ENCODE measurements around the gene MLH3.

- TF ChIP-seq CTCF (IDR thresholded peaks at IDR 0.05; ENCODE audit: low read depth, low read length): no peak
- TF ChIP-seq POLR2A (IDR thresholded peaks at IDR 0.05; ENCODE audit: extremely low read depth, insufficient read length): no peak
- TF ChIP-seq MAX (IDR thresholded peaks at IDR 0.05; ENCODE audit: low read depth, low read length): no peak
These were observed 86.3 kb downstream of the MLH3 start for GRCh38 chr14:74964787-74965485.

All from NB4 (cell line).